Osteoblast (primary cell): ENCODE measurements around the gene FAT3. TPM values are rescaled to one million over a fixed set of nuclear protein-coding genes. Genes with fewer than 3 reads are reported as not detected.
A peak's percentile ranks its signal among the peaks of the same experiment; 100 is the strongest.

Experiments
- DNase-seq: peaks from one replicate; pipeline ENCODE4 v3.0.0; 2011; ENCODE audit warnings: low spot score, mixed read lengths; ENCODE audit not compliant: insufficient read length; ENCODE audit errors: missing footprints
- H2AFZ ChIP-seq: 2 replicates; pipeline ENCODE4 v1.6.0; 2011; ENCODE audit warnings: mild to moderate bottlenecking, low read length
- H3K27ac ChIP-seq: 2 replicates; pipeline ENCODE4 v1.5.1; 2011; ENCODE audit warnings: mild to moderate bottlenecking, low read depth, low read length, moderate library complexity
- H3K27me3 ChIP-seq: 2 replicates; pipeline ENCODE4 v1.6.0; 2012; ENCODE audit warnings: mild to moderate bottlenecking, control low read depth, inconsistent platforms, low read length, moderate library complexity; ENCODE audit not compliant: insufficient read depth
- H3K36me3 ChIP-seq: 2 replicates; pipeline ENCODE4 v1.5.1; 2011; ENCODE audit warnings: mild to moderate bottlenecking, low read length, control low read depth, moderate library complexity; ENCODE audit not compliant: insufficient read depth
- H3K4me1 ChIP-seq: 2 replicates; pipeline ENCODE4 v1.5.1; 2011; ENCODE audit warnings: mild to moderate bottlenecking, low read length, control low read depth, moderate library complexity; ENCODE audit not compliant: insufficient read depth
- H3K4me2 ChIP-seq: 2 replicates; pipeline ENCODE4 v1.6.0; 2011; ENCODE audit warnings: mild to moderate bottlenecking, low read length; ENCODE audit not compliant: insufficient read depth
- H3K4me3 ChIP-seq: fragments of 200-600 bp; sonication (generic); 3 replicates; pipeline ENCODE4 v1.5.1; 2012; ENCODE audit warnings: mild to moderate bottlenecking, low read length, inconsistent platforms; ENCODE audit not compliant: insufficient read depth
- H3K79me2 ChIP-seq: 2 replicates; pipeline ENCODE4 v1.6.0; 2012; ENCODE audit warnings: mild to moderate bottlenecking, low read length, control low read depth, inconsistent platforms; ENCODE audit not compliant: insufficient read depth
- H3K9me3 ChIP-seq: 2 replicates; pipeline ENCODE4 v1.5.1; 2011; ENCODE audit warnings: low read depth, low read length, control low read depth
- H4K20me1 ChIP-seq: 2 replicates; pipeline ENCODE4 v1.6.0; 2012; ENCODE audit warnings: mild to moderate bottlenecking, low read length, control low read depth; ENCODE audit not compliant: insufficient read depth
- total RNA-seq: library from RNA; depleted of rRNA; stranded (reverse); fragments of >200 nt; gene quantifications from 2 replicates; pipeline ENCODE4 v1.2.3, GENCODE V29; 2012
- TF ChIP-seq, protein P1 (sequence below): IDR thresholded peaks from 2 replicates; pipeline ENCODE4 v1.5.1; 2011; ENCODE audit warnings: mild to moderate bottlenecking, low read depth, low read length, moderate library complexity; ENCODE audit errors: extremely low read depth

Gene FAT3
- total RNA-seq, 1 donor, result 2.2 TPM

DNA sequence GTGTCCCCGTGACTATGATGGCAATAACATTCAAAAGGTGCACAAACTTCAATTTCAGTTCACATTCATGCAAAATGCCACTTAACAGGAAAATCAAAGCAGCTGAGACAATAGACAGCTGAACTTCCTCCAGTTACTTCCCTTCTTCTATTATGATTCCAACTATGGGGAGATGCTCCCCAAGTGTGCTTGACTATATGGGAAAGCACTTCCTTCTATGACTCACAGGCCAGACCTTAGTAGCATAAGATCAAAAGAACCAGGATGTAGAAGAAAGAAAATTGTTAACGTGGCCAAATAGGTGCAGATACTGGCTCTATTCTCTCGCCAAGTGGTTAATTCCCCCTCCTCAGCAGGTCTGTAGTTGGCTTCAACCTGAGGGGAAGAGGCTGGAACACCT is 7.8 kb upstream of the FAT3 start:
- no peak for DNase-seq

DNA sequence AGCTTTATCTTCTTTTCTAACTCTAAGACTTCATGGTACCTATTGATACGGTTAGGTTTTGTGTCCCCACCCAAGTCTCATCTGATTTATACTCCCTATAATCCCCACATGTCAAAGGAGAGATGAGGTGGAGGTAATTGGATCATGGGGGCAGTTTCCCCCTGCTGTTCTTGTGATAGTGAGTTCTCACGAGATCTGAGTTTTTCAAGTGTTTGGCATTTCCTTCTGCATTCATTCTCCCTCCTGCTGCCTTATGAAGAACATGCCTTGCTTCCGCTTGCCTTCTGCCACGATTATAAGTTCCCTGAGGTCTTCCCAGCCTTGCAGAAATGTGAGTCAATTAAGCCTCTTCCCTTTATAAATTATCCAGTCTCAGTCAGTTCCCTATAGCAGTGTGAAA is 5.1 kb upstream of the FAT3 start:
- TF ChIP-seq, protein P1, sequence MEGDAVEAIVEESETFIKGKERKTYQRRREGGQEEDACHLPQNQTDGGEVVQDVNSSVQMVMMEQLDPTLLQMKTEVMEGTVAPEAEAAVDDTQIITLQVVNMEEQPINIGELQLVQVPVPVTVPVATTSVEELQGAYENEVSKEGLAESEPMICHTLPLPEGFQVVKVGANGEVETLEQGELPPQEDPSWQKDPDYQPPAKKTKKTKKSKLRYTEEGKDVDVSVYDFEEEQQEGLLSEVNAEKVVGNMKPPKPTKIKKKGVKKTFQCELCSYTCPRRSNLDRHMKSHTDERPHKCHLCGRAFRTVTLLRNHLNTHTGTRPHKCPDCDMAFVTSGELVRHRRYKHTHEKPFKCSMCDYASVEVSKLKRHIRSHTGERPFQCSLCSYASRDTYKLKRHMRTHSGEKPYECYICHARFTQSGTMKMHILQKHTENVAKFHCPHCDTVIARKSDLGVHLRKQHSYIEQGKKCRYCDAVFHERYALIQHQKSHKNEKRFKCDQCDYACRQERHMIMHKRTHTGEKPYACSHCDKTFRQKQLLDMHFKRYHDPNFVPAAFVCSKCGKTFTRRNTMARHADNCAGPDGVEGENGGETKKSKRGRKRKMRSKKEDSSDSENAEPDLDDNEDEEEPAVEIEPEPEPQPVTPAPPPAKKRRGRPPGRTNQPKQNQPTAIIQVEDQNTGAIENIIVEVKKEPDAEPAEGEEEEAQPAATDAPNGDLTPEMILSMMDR, result no peak

More for the DNA sequence above, 7.8 kb upstream of the FAT3 start:
- Histone ChIP-seq H3K4me1 (no peaks in the 10 kb centered on the region), H2AFZ (no peak overlapping the region), H3K27ac (no peak overlapping the region), H3K36me3 (no peaks in the 10 kb centered on the region), H3K4me2 (no peak overlapping the region), H3K9me3 (no peaks in the 10 kb centered on the region), H3K79me2 (no peaks in the 10 kb centered on the region), H3K27me3 (peaks cover 6% of the 10 kb centered on the region), H4K20me1 (no peaks in the 10 kb centered on the region), H3K4me3 (no peak overlapping the region)
- TF ChIP-seq, protein P1, result no peak

DNA sequence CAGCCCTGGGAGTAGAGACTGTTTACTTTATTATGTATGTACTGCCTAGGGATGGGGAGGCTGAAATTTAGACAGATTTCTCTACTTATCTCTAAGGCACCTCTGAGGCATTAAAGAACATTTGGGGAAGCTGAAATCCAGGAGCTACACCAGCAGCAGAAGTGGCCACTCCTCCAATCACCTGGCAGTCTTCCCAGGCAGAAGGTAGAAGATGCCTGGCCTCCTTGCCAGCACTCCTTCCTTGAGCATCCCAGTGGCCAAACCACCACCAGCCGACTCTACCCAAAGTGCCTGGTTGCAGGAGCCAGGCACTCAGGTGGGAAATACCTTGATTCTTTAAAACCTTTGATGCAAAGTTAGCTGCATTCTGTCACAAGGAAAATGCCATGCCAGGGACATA is 1.9 kb upstream of the FAT3 start:
- no peak overlapping the region for H2AFZ ChIP-seq
- peaks cover 50% of the 10 kb centered on the region for H3K27me3 ChIP-seq
- H3K4me3 ChIP-seq, result no peak overlapping the region

More for the DNA sequence above, 5.1 kb upstream of the FAT3 start:
- H3K4me2 ChIP-seq, result no peak overlapping the region
- H3K4me1 ChIP-seq, result peaks cover 4% of the 10 kb centered on the region
- H3K36me3 ChIP-seq, result no peaks in the 10 kb centered on the region
- DNase-seq, result no peak
- no peak overlapping the region for H3K27ac ChIP-seq
- no peaks in the 10 kb centered on the region for H4K20me1 ChIP-seq
- H3K9me3 ChIP-seq, result no peaks in the 10 kb centered on the region
- no peak overlapping the region for H2AFZ ChIP-seq
- H3K79me2 ChIP-seq, result no peaks in the 10 kb centered on the region
- H3K27me3 ChIP-seq, result peaks cover 21% of the 10 kb centered on the region
- H3K4me3 ChIP-seq, result no peak overlapping the region

DNA sequence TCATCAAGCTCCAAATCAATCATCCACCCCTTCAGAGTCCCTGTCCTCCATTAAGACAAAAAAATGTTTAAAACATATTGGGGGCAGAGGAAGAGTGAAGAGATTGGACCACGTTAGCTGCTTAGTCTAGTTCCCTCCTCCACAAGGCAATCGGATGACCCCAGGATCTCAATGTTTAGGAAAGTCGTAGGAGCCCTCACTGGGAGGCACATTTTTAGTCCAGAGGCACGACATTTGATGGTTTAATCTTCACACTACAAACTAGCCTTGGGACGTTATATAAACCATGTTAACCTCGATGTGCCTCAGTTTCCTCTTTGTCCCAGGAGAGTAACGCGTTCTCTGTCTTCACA is 588 bp upstream of the FAT3 start:
- peak overlapping the region; percentile 62 for H3K4me3 ChIP-seq

More for the DNA sequence above, 1.9 kb upstream of the FAT3 start:
- no peaks in the 10 kb centered on the region for H4K20me1 ChIP-seq
- DNase-seq, result peak; percentile 39
- no peak overlapping the region for H3K4me2 ChIP-seq
- peaks cover 4% of the 10 kb centered on the region for H3K4me1 ChIP-seq
- H3K79me2 ChIP-seq, result no peaks in the 10 kb centered on the region
- H3K27ac ChIP-seq, result no peak overlapping the region
- TF ChIP-seq, protein P1, result no peak
- no peaks in the 10 kb centered on the region for H3K36me3 ChIP-seq
- no peaks in the 10 kb centered on the region for H3K9me3 ChIP-seq

More for the DNA sequence above, 588 bp upstream of the FAT3 start:
- H3K4me1 ChIP-seq, result peaks cover 4% of the 10 kb centered on the region
- no peak for DNase-seq
- no peaks in the 10 kb centered on the region for H3K9me3 ChIP-seq
- H3K36me3 ChIP-seq, result no peaks in the 10 kb centered on the region
- peak overlapping the region; percentile 80 for H3K4me2 ChIP-seq
- no peaks in the 10 kb centered on the region for H3K79me2 ChIP-seq
- peaks cover 62% of the 10 kb centered on the region for H3K27me3 ChIP-seq
- no peak overlapping the region for H3K27ac ChIP-seq
- TF ChIP-seq, protein P1, result no peak
- H4K20me1 ChIP-seq, result no peaks in the 10 kb centered on the region
- H2AFZ ChIP-seq, result no peak overlapping the region
